Lower lobe of right lung (tissue), 2 donors: ENCODE measurements around the gene TTC34. TPM values are rescaled to one million over a fixed set of nuclear protein-coding genes. Genes with fewer than 3 reads are reported as not detected.

Experiments
- ATAC-seq, 2 donors: fragments of 200-7000 bp; cut with Tn5 transposase; one replicate each; pipeline ENCODE4 v1.9.1; 2020 to 2022; ENCODE audit warnings: mild to moderate bottlenecking in 2 of 2, moderate library complexity in 2 of 2
- DNase-seq: peaks from one replicate; pipeline ENCODE4 v3.0.0-alpha.2; 2020
- H3K27ac ChIP-seq: fragments of 200-600 bp; one replicate; pipeline ENCODE4 v1.8.0; 2022
- H3K27me3 ChIP-seq: fragments of 200-600 bp; one replicate; pipeline ENCODE4 v1.8.0; 2022; ENCODE audit warnings: low read depth
- H3K36me3 ChIP-seq: fragments of 200-600 bp; one replicate; pipeline ENCODE4 v1.8.0; 2022; ENCODE audit warnings: mild to moderate bottlenecking
- H3K4me1 ChIP-seq: fragments of 200-600 bp; one replicate; pipeline ENCODE4 v1.8.0; 2022
- H3K4me3 ChIP-seq: fragments of 200-600 bp; one replicate; pipeline ENCODE4 v1.8.0; 2022; ENCODE audit warnings: mild to moderate bottlenecking
- H3K9me3 ChIP-seq: fragments of 200-600 bp; one replicate; pipeline ENCODE4 v1.8.0; 2022
- intact Hi-C: fragments of 100-400 bp; cut with DNase I; formaldehyde crosslinking; loops from one replicate; pipeline ENCODE4 v1.11.0; 2022
- total RNA-seq: library from RNA; stranded (reverse); fragmentation: NEBNext Ultra II Directional; extraction: Animal tissue kit (Norgen Biotek cat#: 25700); gene quantifications from one replicate; pipeline ENCODE4 v1.2.1, GENCODE V29; 2021
- TF ChIP-seq, protein P1 (sequence below): fragments of 200-600 bp; IDR thresholded peaks from one replicate; pipeline ENCODE4 v1.8.0; 2022; ENCODE audit warnings: antibody characterized with exemption, mild to moderate bottlenecking
- donor health status: DM: no; HTN: yes; CAD: no; lungs with severe emphysema.

The TTC34 gene
- total RNA-seq, 1 donor from 2014 or later: 2.6 TPM

DNA sequence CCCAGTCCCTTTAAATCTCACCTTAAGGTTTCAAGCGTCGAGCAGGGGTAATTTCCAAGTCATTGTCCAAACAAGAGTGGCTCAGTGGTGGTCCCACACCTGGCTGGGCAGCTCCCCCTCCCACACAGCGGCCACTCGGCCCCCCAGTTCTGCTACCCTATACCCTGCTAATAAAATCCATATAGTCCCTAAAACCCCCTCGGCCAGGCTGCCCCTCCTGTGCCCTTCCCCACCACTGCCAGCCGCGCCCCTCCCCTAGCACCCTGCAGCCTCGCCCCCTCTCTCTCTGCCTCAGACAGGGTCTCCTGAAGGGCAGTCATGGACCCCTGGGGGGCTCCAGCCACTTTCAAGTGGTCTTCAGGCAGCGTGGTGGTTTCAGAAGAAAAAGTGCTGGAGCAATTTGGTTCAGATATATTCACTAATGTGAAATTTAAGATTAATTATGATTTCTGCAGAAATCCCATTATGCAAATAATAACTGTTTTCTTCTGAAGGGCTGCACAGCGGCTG, 34.2 kb upstream of the TTC34 start:
- no peaks in the 10 kb centered on the region for H3K4me1 ChIP-seq
- TF ChIP-seq, protein P1, sequence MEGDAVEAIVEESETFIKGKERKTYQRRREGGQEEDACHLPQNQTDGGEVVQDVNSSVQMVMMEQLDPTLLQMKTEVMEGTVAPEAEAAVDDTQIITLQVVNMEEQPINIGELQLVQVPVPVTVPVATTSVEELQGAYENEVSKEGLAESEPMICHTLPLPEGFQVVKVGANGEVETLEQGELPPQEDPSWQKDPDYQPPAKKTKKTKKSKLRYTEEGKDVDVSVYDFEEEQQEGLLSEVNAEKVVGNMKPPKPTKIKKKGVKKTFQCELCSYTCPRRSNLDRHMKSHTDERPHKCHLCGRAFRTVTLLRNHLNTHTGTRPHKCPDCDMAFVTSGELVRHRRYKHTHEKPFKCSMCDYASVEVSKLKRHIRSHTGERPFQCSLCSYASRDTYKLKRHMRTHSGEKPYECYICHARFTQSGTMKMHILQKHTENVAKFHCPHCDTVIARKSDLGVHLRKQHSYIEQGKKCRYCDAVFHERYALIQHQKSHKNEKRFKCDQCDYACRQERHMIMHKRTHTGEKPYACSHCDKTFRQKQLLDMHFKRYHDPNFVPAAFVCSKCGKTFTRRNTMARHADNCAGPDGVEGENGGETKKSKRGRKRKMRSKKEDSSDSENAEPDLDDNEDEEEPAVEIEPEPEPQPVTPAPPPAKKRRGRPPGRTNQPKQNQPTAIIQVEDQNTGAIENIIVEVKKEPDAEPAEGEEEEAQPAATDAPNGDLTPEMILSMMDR: no peak

GRCh38 chr1:2834741-2835564, 33.5 kb upstream of the TTC34 start:
- Histone ChIP-seq H3K9me3 (no peaks in the 10 kb centered on the region), H3K36me3 (no peaks in the 10 kb centered on the region), H3K27me3 (no peaks in the 10 kb centered on the region), H3K4me1 (no peaks in the 10 kb centered on the region), H3K27ac (no peak overlapping the region), H3K4me3 (no peak overlapping the region)
- peak; percentile 26 for DNase-seq
- intact Hi-C loops: no loop called here
- ATAC-seq: no peak
- TF ChIP-seq, protein P1: no peak

More for the DNA sequence above, 34.2 kb upstream of the TTC34 start:
- H3K4me3 ChIP-seq: no peak overlapping the region
- no peak overlapping the region for H3K27ac ChIP-seq
- DNase-seq (no peak), ATAC-seq (no peak)
- intact Hi-C loops: no loop called here
- no peaks in the 10 kb centered on the region for H3K9me3 ChIP-seq
- H3K27me3 ChIP-seq: no peaks in the 10 kb centered on the region
- H3K36me3 ChIP-seq: no peaks in the 10 kb centered on the region

DNA sequence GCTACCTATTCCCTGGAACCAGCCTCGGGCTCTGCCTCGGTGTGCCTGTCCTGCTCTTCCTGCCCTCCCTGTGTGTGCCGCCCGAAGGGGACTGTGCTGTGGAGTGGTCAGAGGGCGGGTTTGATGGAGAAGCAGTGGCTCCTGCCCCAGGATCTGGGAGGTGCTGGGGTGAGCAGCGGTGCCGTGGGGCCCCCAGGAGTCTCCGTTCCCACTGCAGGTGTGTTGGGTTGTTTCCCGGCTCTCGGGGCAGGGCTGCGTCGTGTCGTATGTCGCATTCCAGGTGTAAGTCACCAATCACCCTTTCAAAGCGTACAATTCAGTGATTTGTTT, 32.6 kb upstream of the TTC34 start:
- intact Hi-C loops: no loop called here
- Histone ChIP-seq H3K36me3 (no peaks in the 10 kb centered on the region), H3K4me3 (no peak overlapping the region), H3K9me3 (no peaks in the 10 kb centered on the region), H3K4me1 (no peaks in the 10 kb centered on the region), H3K27me3 (no peaks in the 10 kb centered on the region), H3K27ac (no peak overlapping the region)
- ATAC-seq (no peak), DNase-seq (peak; percentile 28)
- TF ChIP-seq, protein P1: no peak

GRCh38 chr1:2833454-2834145, 32.1 kb upstream of the TTC34 start:
- Histone ChIP-seq H3K4me1 (no peaks in the 10 kb centered on the region), H3K27ac (no peak overlapping the region), H3K36me3 (no peaks in the 10 kb centered on the region), H3K4me3 (no peak overlapping the region), H3K9me3 (no peaks in the 10 kb centered on the region), H3K27me3 (no peaks in the 10 kb centered on the region)
- TF ChIP-seq, protein P1: no peak
- DNase-seq (peak; percentile 23), ATAC-seq (no peak)
- intact Hi-C loops: no loop called here

DNA sequence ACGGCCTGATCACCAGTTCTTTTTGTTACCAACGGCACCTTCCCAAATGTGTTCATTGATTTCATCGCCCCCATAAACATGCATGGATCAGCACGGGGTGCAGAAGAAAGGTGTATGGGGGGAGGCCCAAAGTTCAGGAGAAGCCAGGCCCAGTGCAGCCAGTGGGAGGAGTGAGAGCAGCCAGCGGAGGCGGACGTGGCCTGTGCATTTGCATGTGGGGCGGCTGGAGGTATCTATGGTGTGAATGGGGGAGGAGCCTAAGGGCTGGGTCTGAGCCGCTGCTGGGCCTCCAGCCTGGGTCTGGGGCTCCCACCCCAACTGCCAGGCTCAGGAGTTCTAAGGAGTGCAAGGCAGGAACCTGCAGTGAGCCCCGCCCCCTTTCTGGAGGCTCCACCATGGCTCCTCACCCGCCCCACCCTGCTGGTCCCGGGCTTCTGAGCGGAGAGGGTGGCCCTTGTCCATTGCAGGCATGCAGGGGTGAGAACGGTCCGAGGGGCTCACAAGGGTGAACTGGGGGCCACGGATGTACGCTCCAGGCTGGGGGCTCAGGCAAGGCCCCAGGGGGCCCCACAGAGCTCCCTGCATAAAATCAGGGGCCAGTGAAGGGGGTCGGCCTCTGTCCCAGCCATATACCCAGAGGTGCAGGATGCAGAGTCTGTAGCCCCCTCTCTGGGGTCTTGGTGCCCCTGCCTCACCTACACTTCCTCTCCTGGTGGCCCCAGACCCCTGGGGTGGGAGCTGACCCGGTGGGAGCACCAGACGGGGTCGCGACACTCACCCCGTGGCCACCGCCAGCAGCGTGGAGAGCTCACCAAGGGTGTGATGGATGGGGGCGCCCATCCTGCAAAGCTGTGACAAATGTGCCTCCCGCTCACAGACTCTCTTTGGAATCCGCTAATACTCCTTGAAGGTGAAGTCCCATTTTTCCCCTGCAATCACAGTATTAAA, 31.3 kb upstream of the TTC34 start:
- H3K9me3 ChIP-seq: no peaks in the 10 kb centered on the region
- intact Hi-C loops: no loop called here
- H3K27me3 ChIP-seq: no peaks in the 10 kb centered on the region
- ATAC-seq (no peak), DNase-seq (peak; percentile 31)
- TF ChIP-seq, protein P1: no peak
- H3K36me3 ChIP-seq: no peaks in the 10 kb centered on the region
- no peak overlapping the region for H3K4me3 ChIP-seq
- H3K4me1 ChIP-seq: no peaks in the 10 kb centered on the region
- H3K27ac ChIP-seq: no peak overlapping the region
